IMR-90 (cell line): ENCODE data around the gene DIP2C. TPM values are rescaled to one million over a fixed set of nuclear protein-coding genes. Genes with fewer than 3 reads are reported as not detected.

Experiments
- ATAC-seq: fragments of 200-7000 bp; cut with Tn5 transposase; 2 replicates; pipeline ENCODE4 v1.9.1; 2020; ENCODE audit warnings: low read depth, mild to moderate bottlenecking, moderate library complexity
- BruUV-seq: library from RNA; stranded (reverse); fragments of 400-500 nt; replicated peaks from 2 replicates; lab custom pipeline; 2021; lab: Mats Ljungman, UMichigan
- CTCF ChIA-PET: fragments of 300-600 bp; formaldehyde crosslinking; extraction: SDS; loops from one replicate; lab custom pipeline; 2021; ENCODE audit warnings: antibody characterized with exemption; lab: Yijun Ruan, JAX
- POLR2A ChIA-PET: fragments of 300-600 bp; sonication (Branson Sonifier 250); formaldehyde crosslinking; loops from one replicate; lab custom pipeline; 2022; ENCODE audit warnings: antibody characterized with exemption; ENCODE audit not compliant: unreplicated experiment; lab: Charles Lee
- DNase-seq: peaks from one replicate; pipeline ENCODE4 v3.0.0; 2013
- H2AFZ ChIP-seq: replicated peaks from 2 replicates; pipeline ENCODE3; 2013; ENCODE audit warnings: low read length, mild to moderate bottlenecking; ENCODE audit not compliant: poor library complexity
- H2AK5ac ChIP-seq: 2 replicates; pipeline ENCODE4 v1.6.1; 2013; ENCODE audit warnings: low read depth, low read length, inconsistent platforms
- H2AK9ac ChIP-seq: replicated peaks from 2 replicates; pipeline ENCODE3; 2013; ENCODE audit warnings: mild to moderate bottlenecking, low read depth, low read length, moderate library complexity; ENCODE audit not compliant: poor library complexity
- H2BK120ac ChIP-seq: 2 replicates; pipeline ENCODE4 v1.6.1; 2013; ENCODE audit warnings: low read depth, low read length, inconsistent platforms
- H2BK15ac ChIP-seq: 3 replicates; pipeline ENCODE4 v1.6.1; 2013; ENCODE audit warnings: low read depth, low read length, inconsistent platforms
- H2BK20ac ChIP-seq: 2 replicates; pipeline ENCODE4 v1.6.1; 2013; ENCODE audit warnings: low read depth, mild to moderate bottlenecking, inconsistent platforms, low read length, moderate library complexity
- H2BK5ac ChIP-seq: 2 replicates; pipeline ENCODE4 v1.6.1; 2013; ENCODE audit warnings: mild to moderate bottlenecking, low read depth, low read length, inconsistent platforms; ENCODE audit not compliant: poor library complexity, severe bottlenecking
- H3K14ac ChIP-seq: replicated peaks from 2 replicates; pipeline ENCODE4 v1.6.1; 2013; ENCODE audit warnings: low read depth, low read length, inconsistent platforms
- H3K18ac ChIP-seq: 2 replicates; pipeline ENCODE4 v1.6.1; 2013; ENCODE audit warnings: low read depth, low read length, control low read depth
- H3K23ac ChIP-seq: 2 replicates; pipeline ENCODE4 v1.6.1; 2013; ENCODE audit warnings: low read depth, low read length, inconsistent platforms
- H3K27ac ChIP-seq: 2 replicates; pipeline ENCODE4 v1.5.1; 2013; ENCODE audit warnings: mild to moderate bottlenecking, control low read depth, low read length; ENCODE audit not compliant: insufficient read depth
- H3K27me3 ChIP-seq: 2 replicates; pipeline ENCODE4 v1.6.1; 2013; ENCODE audit warnings: low read length; ENCODE audit not compliant: control insufficient read depth, insufficient read depth
- H3K36me3 ChIP-seq: 2 replicates; pipeline ENCODE4 v1.6.1; 2013; ENCODE audit warnings: low read length, mixed read lengths; ENCODE audit not compliant: control insufficient read depth, insufficient read depth
- H3K4ac ChIP-seq: 2 replicates; pipeline ENCODE4 v1.6.1; 2013; ENCODE audit warnings: low read depth, low read length, inconsistent platforms
- H3K4me1 ChIP-seq: 2 replicates; pipeline ENCODE4 v1.6.1; 2013; ENCODE audit warnings: low read length, mixed read lengths; ENCODE audit not compliant: control insufficient read depth, insufficient read depth
- H3K4me2 ChIP-seq: 2 replicates; pipeline ENCODE4 v1.6.1; 2013; ENCODE audit warnings: low read depth, mild to moderate bottlenecking, control low read depth, low read length, moderate library complexity
- H3K4me3 ChIP-seq: 2 replicates; pipeline ENCODE4 v1.5.1; 2013; ENCODE audit warnings: low read depth, mild to moderate bottlenecking, control low read depth, low read length, moderate library complexity; ENCODE audit not compliant: insufficient read depth
- H3K56ac ChIP-seq: 2 replicates; pipeline ENCODE4 v1.6.1; 2013; ENCODE audit warnings: low read length, inconsistent platforms; ENCODE audit not compliant: insufficient read depth; ENCODE audit errors: extremely low read depth
- H3K79me1 ChIP-seq, 2 experiments: 2 replicates each; pipeline ENCODE4 v1.6.1; 2013; ENCODE audit warnings: low read length in 2 of 2, inconsistent platforms in 1 of 2, low read depth in 1 of 2
- H3K9ac ChIP-seq: 2 replicates; pipeline ENCODE4 v1.6.1; 2013; ENCODE audit warnings: low read depth, low read length, control low read depth
- H3K9me1 ChIP-seq: 2 replicates; pipeline ENCODE4 v1.6.1; 2013; ENCODE audit warnings: low read length, inconsistent platforms; ENCODE audit not compliant: insufficient read depth
- H3K9me3 ChIP-seq: 2 replicates; pipeline ENCODE4 v1.6.1; 2013; ENCODE audit warnings: low read length; ENCODE audit not compliant: control insufficient read depth, insufficient read depth
- H4K20me1 ChIP-seq: 2 replicates; pipeline ENCODE4 v1.6.1; 2013; ENCODE audit warnings: low read length, inconsistent platforms; ENCODE audit not compliant: insufficient read depth
- H4K5ac ChIP-seq: 2 replicates; pipeline ENCODE4 v1.6.1; 2013; ENCODE audit warnings: mild to moderate bottlenecking, low read depth, low read length, control low read depth
- H4K8ac ChIP-seq, 2 experiments: 2 replicates each; pipeline ENCODE4 v1.6.1; 2013; ENCODE audit warnings: low read depth in 2 of 2, low read length in 2 of 2, control low read depth in 1 of 2, inconsistent platforms in 1 of 2
- H4K91ac ChIP-seq: 2 replicates; pipeline ENCODE4 v1.6.1; 2013; ENCODE audit warnings: low read depth, low read length, inconsistent platforms; ENCODE audit not compliant: insufficient read depth
- MXI1 ChIP-seq: IDR thresholded peaks from 2 replicates; pipeline ENCODE4 v1.6.1; 2012; ENCODE audit warnings: low read depth, mild to moderate bottlenecking, low read length, moderate library complexity, borderline replicate concordance
- NFE2L2 ChIP-seq: fragments of 150-350 bp; IDR thresholded peaks from 2 replicates; pipeline ENCODE4 v1.6.1; 2016; ENCODE audit warnings: low read depth, mild to moderate bottlenecking, low read length
- RAD21 ChIP-seq: IDR thresholded peaks from 2 replicates; pipeline ENCODE4 v1.6.1; 2012; ENCODE audit warnings: low read length, improper control_type of control experiment
- RFX5 ChIP-seq: IDR thresholded peaks from 2 replicates; pipeline ENCODE4 v1.8.0; 2012; ENCODE audit warnings: low read depth, mild to moderate bottlenecking, low read length, moderate library complexity
- WGBS, 2 experiments: methylation state at CpG; one replicate each; pipeline versions ENCODE4 v1.1.5 to v1.1.7; 2013; ENCODE audit warnings: missing lambda C conversion rate in 2 of 2; ENCODE audit not compliant: insufficient read length in 1 of 2; ENCODE audit errors: extremely low coverage in 2 of 2; 5-methylcytosine and 5-hydroxymethylcytosine counted together
- dilution Hi-C: fragments of 300-500 bp; cut with HindIII; formaldehyde crosslinking; loops from one replicate; pipeline ENCODE4 v1.14.3; 2018; ENCODE audit warnings: low sequenced_read_pairs; ENCODE audit not compliant: unreplicated experiment
- in situ Hi-C: fragments of 300-500 bp; cut with MboI; formaldehyde crosslinking; loops from 3 replicates; pipeline ENCODE4 v1.14.3; 2019; ENCODE audit warnings: low sequenced_read_pairs, inconsistent platforms, mixed read lengths
- intact Hi-C: fragments of 100-400 bp; cut with micrococcal nuclease; formaldehyde crosslinking; loops from 2 replicates; pipeline ENCODE4 v1.10.0; 2022
- polyA plus RNA-seq, 3 experiments: library from polyadenylated mRNA; depleted of rRNA; stranded (reverse); fragments of >200 nt; gene quantifications; 2 replicates each; pipeline ENCODE4 v1.2.3, GENCODE V29; 2012; ENCODE audit warnings: low replicate concordance in 1 of 3
- total RNA-seq: library from RNA; depleted of rRNA; stranded (reverse); fragments of >200 nt; gene quantifications from 2 replicates; pipeline ENCODE4 v1.2.3, GENCODE V29; 2012

The DIP2C gene
- total and polyA plus RNA-seq, 2 of the 4 experiments (the other 2 are of a cell fraction) = 8.6 to 17.3 TPM

- H2BK5ac ChIP-seq = no peak overlapping the region
- H2AK9ac ChIP-seq = no peak overlapping the region
- peak overlapping the region; percentile 28; the same call in 1 of the 2 replicates for H2AK5ac ChIP-seq
- dilution Hi-C loops (no loop called here), intact Hi-C loops (no loop called here), in situ Hi-C loops (no loop called here)
- H2AFZ ChIP-seq = no peak overlapping the region
- no peak overlapping the region for H3K14ac ChIP-seq
- H2BK15ac ChIP-seq = no peak overlapping the region; the same call in 2 of the 3 replicates
- H3K9me1 ChIP-seq = peaks cover 17% of the 10 kb centered on the region
- H3K4ac ChIP-seq = no peak overlapping the region
- no peak overlapping the region for H3K4me2 ChIP-seq
- TF ChIP-seq RFX5 = no peak
- TF ChIP-seq MXI1 = no peak
- no peak for TF ChIP-seq NFE2L2
- no peak for TF ChIP-seq RAD21
- ChIA-PET POLR2A (no interaction called here), CTCF (no interaction called here)
- no peak for ATAC-seq
- H3K9ac ChIP-seq = no peak overlapping the region
- H3K56ac ChIP-seq = no peak overlapping the region
- peaks cover 5% of the 10 kb centered on the region; the same call in 1 of the 2 replicates for H4K20me1 ChIP-seq
- no peak overlapping the region for H3K4me3 ChIP-seq
- no peak overlapping the region for H3K23ac ChIP-seq
- BruUV-seq = no TSS peak
- no peak overlapping the region for H2BK120ac ChIP-seq
- peaks cover 0 to 27% of the 10 kb centered on the region in 2 experiments; a peak in 3 of 4 replicates for H3K79me1 ChIP-seq
- H4K5ac ChIP-seq = no peak overlapping the region
- H3K4me1 ChIP-seq = peaks cover 7% of the 10 kb centered on the region
- 96% methylated on average over 20 of the region's 29 CpGs; no CpG with 5 or more reads in 1 of the 2 experiments for WGBS, 2 experiments
- no peak overlapping the region for H4K8ac ChIP-seq
- no peaks in the 10 kb centered on the region for H3K9me3 ChIP-seq
- DNase-seq = no peak
- no peak overlapping the region for H4K91ac ChIP-seq
- H3K36me3 ChIP-seq = peaks cover 18% of the 10 kb centered on the region
- no peak overlapping the region for H3K27ac ChIP-seq
- no peak overlapping the region for H3K18ac ChIP-seq
- no peaks in the 10 kb centered on the region for H3K27me3 ChIP-seq
- no peak overlapping the region; the same call in 1 of the 2 replicates for H2BK20ac ChIP-seq
Measured at GRCh38 chr10:326894-327635, 362.4 kb downstream of the DIP2C start.
